ENCODE data around the gene IFNG-AS1. TPM values are rescaled to one million over a fixed set of nuclear protein-coding genes. Genes with fewer than 3 reads are reported as not detected.

IFNG-AS1 gene
- total RNA-seq, 4 donors from 2014 or later, result not detected

DNA sequence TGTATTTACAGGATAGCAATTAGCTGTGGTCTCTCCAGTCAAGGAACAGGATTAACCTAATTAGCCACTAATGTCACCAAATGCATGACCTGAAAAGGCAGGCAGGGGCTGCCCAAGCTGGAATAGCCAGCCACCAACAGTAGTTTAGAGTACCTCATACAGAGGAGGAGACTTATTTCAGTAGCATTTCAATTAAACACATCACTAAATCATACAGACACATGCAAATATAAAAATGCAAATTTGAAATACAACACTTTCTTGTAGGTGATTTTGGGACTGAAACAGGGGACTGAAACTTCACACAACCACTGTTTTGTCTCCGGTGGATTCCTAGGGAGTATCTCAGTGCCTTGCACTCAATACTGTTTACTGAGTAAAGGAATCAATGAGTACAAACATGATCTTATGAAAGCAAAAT, 636 bp upstream of the IFNG-AS1 start:
- Histone ChIP-seq H3K27ac (replicated peaks in 1 of 4) (no peak overlapping the region), H3K4me3 (no peak overlapping the region), H3K9me3 (no peaks in the 10 kb centered on the region), H3K36me3 (no peaks in the 10 kb centered on the region), H3K4me1 (no peaks in the 10 kb centered on the region), H3K27me3 (no peaks in the 10 kb centered on the region)
- TF ChIP-seq, protein P1, sequence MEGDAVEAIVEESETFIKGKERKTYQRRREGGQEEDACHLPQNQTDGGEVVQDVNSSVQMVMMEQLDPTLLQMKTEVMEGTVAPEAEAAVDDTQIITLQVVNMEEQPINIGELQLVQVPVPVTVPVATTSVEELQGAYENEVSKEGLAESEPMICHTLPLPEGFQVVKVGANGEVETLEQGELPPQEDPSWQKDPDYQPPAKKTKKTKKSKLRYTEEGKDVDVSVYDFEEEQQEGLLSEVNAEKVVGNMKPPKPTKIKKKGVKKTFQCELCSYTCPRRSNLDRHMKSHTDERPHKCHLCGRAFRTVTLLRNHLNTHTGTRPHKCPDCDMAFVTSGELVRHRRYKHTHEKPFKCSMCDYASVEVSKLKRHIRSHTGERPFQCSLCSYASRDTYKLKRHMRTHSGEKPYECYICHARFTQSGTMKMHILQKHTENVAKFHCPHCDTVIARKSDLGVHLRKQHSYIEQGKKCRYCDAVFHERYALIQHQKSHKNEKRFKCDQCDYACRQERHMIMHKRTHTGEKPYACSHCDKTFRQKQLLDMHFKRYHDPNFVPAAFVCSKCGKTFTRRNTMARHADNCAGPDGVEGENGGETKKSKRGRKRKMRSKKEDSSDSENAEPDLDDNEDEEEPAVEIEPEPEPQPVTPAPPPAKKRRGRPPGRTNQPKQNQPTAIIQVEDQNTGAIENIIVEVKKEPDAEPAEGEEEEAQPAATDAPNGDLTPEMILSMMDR (IDR thresholded peaks at IDR 0.05), result no peak
- no peak for TF ChIP-seq EP300 (IDR thresholded peaks at IDR 0.05)
- TF ChIP-seq POLR2AphosphoS5 (IDR thresholded peaks at IDR 0.05), result no peak
- TF ChIP-seq POLR2A (IDR thresholded peaks at IDR 0.05; ENCODE audit: low read depth), result no peak
- intact Hi-C loops (cut with DNase I), result no loop called here
- DNase-seq (ENCODE audit: extremely low spot score), result no peak
- 74% methylated on average over 1 of the region's 1 CpG for WGBS

DNA sequence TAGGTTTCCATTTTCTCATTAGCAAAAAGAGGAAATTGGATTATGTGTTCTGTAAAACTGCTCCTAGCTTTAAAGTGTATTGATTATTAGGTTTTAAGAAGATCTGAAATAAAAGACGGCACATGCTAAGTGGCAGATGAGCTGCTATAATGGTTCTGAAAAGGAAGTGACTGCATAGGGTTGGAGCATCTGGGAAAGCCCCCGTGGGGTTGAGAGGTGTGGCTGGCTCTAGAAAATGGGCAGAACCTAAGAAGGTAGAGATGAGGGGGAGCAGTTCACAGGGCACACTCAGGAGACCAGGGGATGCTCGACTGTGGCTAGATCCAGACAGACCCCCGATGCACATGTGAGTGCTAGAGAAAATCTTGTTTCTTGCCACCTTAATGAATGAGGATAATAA, 1.9 kb downstream of the IFNG-AS1 start:
- TF ChIP-seq POLR2AphosphoS5 (IDR thresholded peaks at IDR 0.05), result no peak
- TF ChIP-seq EP300 (IDR thresholded peaks at IDR 0.05), result no peak
- no peak for TF ChIP-seq POLR2A (IDR thresholded peaks at IDR 0.05; ENCODE audit: low read depth)
- TF ChIP-seq, protein P1 (IDR thresholded peaks at IDR 0.05), result no peak
- 86% methylated on average over 4 of the region's 4 CpGs for WGBS

DNA sequence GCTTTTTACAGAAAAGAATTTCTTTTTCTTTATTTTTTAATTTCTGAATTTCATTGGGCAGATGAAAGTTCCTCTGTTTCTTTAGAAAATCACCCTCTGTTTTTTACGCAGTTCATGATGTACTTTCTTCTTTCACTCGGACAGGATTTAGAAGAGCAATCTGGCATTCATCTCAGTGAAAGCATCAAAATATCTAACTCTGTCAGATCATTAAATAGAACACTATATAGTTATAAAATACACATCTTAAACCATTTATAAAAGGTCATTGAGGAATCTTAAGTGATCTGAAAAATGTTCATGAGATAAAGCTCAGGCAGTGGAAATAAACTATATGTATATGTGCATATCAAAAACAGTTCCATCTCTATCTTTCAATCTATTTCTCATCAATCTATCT, 3.9 kb downstream of the IFNG-AS1 start:
- no peaks in the 10 kb centered on the region for H3K27me3 ChIP-seq
- WGBS, result 66% methylated on average over 2 of the region's 2 CpGs
- intact Hi-C loops (cut with DNase I), result no loop called here

More for the DNA sequence above, 1.9 kb downstream of the IFNG-AS1 start:
- DNase-seq (ENCODE audit: extremely low spot score), result no peak
- Histone ChIP-seq H3K9me3 (no peaks in the 10 kb centered on the region), H3K27me3 (no peaks in the 10 kb centered on the region), H3K27ac (replicated peaks in 1 of 4) (no peak overlapping the region), H3K36me3 (no peaks in the 10 kb centered on the region), H3K4me1 (no peaks in the 10 kb centered on the region), H3K4me3 (no peak overlapping the region)
- intact Hi-C loops (cut with DNase I), result no loop called here

DNA sequence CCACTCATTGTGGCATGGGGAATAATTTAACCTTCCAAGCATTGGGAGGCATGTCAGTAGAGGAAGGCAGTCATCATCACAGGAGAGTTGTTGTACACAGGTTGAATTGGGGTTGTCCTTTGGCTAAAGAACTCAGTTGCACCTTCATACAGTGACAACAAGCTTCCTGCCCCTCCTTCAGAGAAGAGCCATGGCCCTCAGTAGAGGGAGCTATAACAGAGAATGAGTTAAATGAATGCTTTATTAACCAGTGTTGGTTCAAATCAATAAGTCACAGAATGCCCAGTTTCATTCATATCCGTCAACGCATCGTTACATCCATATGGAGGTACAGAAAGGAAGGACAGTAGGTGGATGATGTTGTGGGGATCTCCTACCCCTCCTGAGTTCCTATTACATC, 4.8 kb downstream of the IFNG-AS1 start:
- no peak for DNase-seq (ENCODE audit: extremely low spot score)
- no peaks in the 10 kb centered on the region for H3K27me3 ChIP-seq
- WGBS, result 92% methylated on average over 3 of the region's 3 CpGs
- no peaks in the 10 kb centered on the region for H3K4me1 ChIP-seq
- no peaks in the 10 kb centered on the region for H3K36me3 ChIP-seq
- no peak overlapping the region for H3K4me3 ChIP-seq
- intact Hi-C loops (cut with DNase I), result no loop called here
- TF ChIP-seq POLR2AphosphoS5 (IDR thresholded peaks at IDR 0.05) (no peak), EP300 (IDR thresholded peaks at IDR 0.05) (no peak), POLR2A (IDR thresholded peaks at IDR 0.05; ENCODE audit: low read depth) (no peak)
- TF ChIP-seq, protein P1 (IDR thresholded peaks at IDR 0.05), result no peak
- no peak overlapping the region for H3K27ac ChIP-seq (replicated peaks in 1 of 4)
- H3K9me3 ChIP-seq, result no peaks in the 10 kb centered on the region

More for the DNA sequence above, 3.9 kb downstream of the IFNG-AS1 start:
- Histone ChIP-seq H3K36me3 (no peaks in the 10 kb centered on the region), H3K9me3 (no peaks in the 10 kb centered on the region), H3K4me3 (no peak overlapping the region), H3K4me1 (no peaks in the 10 kb centered on the region), H3K27ac (replicated peaks in 1 of 4) (no peak overlapping the region)
- no peak for DNase-seq (ENCODE audit: extremely low spot score)
- TF ChIP-seq POLR2AphosphoS5 (IDR thresholded peaks at IDR 0.05) (no peak), EP300 (IDR thresholded peaks at IDR 0.05) (no peak), POLR2A (IDR thresholded peaks at IDR 0.05; ENCODE audit: low read depth) (no peak)
- TF ChIP-seq, protein P1 (IDR thresholded peaks at IDR 0.05), result no peak

- no peaks in the 10 kb centered on the region for H3K36me3 ChIP-seq
- no peaks in the 10 kb centered on the region for H3K4me1 ChIP-seq
- no peak for TF ChIP-seq POLR2AphosphoS5 (IDR thresholded peaks at IDR 0.05)
- TF ChIP-seq EP300 (IDR thresholded peaks at IDR 0.05), result no peak
- TF ChIP-seq, protein P1 (IDR thresholded peaks at IDR 0.05), result no peak
- TF ChIP-seq POLR2A (IDR thresholded peaks at IDR 0.05; ENCODE audit: low read depth), result no peak
- no peaks in the 10 kb centered on the region for H3K9me3 ChIP-seq
- no peak for DNase-seq (ENCODE audit: extremely low spot score)
- H3K27ac ChIP-seq (replicated peaks in 1 of 4), result no peak overlapping the region
- H3K27me3 ChIP-seq, result no peaks in the 10 kb centered on the region
- intact Hi-C loops (cut with DNase I), result no loop called here
- no peak overlapping the region for H3K4me3 ChIP-seq
Measured at GRCh38 chr12:67996347-67996746, 7.1 kb downstream of the IFNG-AS1 start.

Measured in esophagus muscularis mucosa (tissue), 4 donors.